HG02943 (cell line): ENCODE measurements around the gene CBX7.
"Not testable (repeated sequence)": the region's sequence is repeated elsewhere in the genome, so short reads cannot be mapped to it uniquely, and the experiment has no call there.

Experiments used
- ATAC-seq: cut with Tn5 transposase; IDR thresholded peaks from one replicate; pipeline ENCODE4 v1.9.1; 2021; ENCODE audit warnings: mild to moderate bottlenecking, low read depth, moderate library complexity; ENCODE audit not compliant: unreplicated experiment

The CBX7 gene

GRCh38 chr22:39174498-39175352 lies 22.2 kb upstream of the CBX7 start:
- no peak for ATAC-seq

DNA sequence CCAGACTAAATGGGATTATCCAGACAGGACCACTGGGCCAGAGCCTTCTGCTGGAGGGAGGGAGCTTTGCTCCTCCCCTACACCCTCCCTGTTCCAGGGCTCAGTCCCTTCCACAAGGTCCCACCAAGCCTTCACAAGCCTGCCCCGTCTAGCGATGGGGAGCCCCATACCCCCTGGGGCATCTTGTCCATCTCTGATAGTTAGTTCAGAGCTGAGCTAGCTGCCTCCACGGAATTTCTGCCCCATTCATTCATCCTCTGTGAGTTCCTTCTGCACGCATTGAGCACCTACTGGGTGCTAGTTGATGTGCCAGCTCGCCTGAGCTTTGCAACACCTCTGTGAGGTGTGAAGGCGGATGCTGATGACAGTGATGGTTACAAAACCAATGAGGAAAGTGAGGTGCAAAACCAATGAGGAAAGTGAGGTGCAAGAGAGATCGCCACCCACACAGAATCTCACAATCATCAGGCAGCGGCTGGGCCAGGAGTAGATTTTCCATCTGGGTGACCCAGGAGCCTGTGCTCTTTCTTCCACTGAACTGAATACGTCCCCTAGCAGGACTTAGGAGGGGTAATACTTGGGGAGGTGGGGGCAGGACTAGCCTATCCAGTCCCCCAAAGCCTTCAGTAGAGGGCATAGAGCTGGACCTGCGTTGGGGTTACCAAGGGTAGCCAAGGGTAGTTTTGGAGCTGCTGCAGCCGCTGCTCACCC lies 21.5 kb upstream of the CBX7 start:
- ATAC-seq: no peak

DNA sequence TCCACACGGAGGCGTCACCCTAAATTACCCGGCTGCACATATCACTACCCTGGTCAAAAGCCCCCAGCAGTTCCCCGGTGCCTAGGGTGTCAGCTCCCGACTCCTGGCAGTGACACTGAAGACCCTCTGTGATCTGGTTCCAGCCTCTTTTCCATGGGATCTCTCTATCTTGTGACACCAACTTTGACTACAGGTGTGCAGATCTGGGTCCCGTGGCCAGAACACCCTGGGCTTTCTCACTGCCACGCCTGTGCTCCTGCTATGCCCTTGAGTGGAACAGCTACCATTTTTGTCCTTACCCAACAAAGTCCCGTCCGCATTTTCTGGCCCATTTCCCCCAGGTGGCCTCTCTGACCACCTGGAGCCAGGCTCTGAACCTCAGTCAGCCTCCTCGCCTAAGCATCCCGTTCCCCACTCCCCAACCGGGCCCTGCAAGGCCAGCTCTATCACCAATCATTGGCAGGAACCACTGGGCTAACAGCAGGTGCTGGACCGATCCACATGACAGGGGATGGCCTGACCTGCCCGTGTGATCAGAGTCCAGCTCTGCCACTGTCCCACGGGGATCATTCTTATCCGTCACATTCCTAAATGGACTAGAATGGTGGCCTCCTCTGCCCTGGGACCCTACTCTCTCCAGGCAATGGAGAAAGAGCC lies 20.7 kb upstream of the CBX7 start:
- ATAC-seq: no peak

DNA sequence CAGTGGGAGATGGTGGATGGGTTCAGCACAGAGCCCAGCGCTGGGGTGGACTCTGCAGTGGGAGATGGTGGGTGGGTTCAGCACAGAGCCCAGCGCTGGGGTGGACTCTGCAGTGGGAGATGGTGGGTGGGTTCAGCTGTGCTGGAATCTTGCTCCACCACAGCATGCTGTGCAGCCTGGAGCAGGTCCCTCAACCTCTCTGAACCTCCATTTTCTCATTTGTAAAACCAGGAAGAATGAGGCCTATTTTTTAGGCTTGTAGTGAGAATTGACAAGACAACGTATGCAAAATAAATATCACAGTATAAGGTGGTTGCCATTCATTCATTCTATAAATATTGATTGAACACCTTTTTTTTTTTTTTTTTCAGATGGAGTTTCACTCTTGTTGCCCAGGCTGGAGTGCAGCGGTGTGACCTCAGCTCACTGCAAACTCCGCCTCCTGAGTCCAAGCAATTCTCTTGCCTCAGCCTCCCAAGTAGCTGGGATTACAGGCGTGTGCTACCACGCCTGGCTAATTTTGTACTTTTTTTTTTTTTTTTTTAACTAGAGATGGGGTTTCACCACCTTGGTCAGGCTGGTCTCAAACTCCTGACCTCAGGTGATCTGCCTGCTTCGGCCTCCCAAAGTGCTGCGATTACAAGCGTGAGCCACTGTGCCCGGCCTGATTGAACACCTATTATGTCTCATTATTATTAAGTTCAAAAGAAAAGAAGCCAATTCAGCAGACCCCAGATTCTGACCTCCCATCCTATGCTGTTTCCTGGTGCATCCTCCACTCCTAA lies 20.0 kb upstream of the CBX7 start:
- ATAC-seq: not testable (repeated sequence)

DNA sequence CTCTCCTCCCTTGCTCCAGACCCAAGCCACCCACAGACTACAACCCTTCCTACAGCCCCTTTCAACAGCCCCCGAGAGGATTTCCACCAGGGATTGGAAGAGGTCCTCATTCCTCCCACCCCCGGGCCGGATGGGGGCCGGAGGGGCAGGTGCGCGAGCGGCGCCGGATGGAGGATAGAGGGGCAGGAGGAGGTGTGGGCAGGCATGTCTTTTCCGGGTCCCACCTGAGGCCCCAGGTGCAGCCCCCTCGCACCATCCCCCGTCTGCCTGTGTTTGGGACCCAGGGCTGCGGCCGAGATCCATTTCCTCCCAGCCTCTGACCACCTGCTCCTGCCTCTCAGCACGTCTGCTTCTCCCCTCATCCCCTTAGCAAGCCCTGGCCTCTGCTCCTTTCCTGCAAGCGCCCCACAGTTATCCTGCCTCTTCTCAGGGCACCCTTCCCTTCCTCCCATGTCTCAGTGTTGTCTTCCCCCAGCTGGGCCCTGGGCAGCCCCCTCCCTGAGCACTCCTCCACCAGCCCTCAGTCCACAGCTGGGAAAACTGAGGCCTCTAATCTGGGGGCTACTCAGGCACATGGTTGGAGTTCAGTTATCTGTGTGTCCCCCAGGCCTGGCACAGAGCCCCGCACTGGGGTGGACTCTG lies 19.3 kb upstream of the CBX7 start:
- no peak for ATAC-seq

GRCh38 chr22:39170825-39171622 lies 18.5 kb upstream of the CBX7 start:
- no peak for ATAC-seq

DNA sequence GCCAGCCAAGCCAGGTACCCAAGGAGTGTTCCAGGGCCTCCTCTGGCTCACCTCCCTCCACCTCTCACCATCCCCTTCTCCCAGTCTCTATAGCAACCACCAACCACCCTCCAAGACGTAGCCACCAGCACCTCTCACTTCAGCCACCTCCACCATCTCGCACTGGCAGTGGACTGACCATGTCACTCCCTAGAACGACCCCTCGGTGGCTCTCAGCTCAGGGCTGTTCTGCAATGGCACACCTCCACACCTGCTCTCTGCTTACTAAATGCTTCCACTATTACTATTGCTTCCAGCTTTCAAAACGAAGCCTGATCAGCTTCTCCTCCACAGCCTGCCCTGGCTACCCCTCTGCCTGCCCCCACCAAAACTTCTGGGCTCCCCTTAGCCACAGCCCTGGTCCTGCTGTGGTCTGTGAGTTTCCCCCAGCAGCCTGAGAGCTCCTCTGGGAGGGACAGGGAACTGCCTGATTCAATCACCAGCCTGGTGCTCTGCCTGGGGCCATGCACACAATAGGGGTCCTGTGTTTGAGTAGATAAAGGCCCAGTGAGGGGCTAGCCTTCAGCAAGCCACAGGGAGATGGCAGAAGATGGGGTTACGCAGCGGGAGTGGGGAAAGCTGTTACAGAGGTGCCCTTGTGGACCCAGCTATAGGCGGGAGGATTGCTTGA lies 17.5 kb upstream of the CBX7 start:
- no peak for ATAC-seq

DNA sequence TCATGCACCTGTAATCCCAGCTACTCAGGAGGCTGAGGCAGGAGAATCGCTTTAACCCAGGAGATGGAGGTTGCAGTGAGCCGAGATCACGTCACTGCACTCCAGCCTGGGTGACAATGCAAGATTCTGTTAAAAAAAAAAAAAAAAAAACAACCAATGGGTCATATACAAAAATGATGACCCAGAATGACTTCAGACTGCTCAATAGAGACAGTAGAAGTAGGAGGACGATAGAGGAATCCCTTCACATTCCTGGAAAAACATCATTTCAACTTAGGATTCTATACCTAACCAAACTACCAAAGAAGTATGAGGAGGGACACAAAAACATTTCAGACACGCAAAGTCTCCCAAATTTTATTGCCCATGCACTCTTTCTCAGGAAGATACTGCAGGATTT lies 14.1 kb upstream of the CBX7 start:
- no peak for ATAC-seq

DNA sequence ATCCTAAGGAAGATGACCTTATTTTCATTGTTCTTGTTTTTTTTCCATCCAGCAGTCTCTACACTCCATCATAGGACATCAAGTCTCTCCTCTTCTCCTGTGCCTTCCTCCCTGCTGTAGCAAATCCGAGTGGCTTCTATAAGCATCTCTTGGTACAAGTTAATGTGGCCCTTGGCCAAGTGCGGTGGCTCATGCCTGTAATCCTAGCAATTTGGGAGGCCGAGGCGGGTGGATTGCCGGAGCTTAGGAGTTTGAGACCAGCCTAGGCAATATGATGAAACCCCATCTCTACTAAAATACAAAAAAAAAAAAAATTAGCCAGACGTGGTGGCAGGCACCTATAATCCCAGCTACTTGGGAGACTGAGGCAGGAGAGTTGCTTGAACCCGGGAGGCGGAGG lies 3.6 kb upstream of the CBX7 start:
- not testable (repeated sequence) for ATAC-seq

DNA sequence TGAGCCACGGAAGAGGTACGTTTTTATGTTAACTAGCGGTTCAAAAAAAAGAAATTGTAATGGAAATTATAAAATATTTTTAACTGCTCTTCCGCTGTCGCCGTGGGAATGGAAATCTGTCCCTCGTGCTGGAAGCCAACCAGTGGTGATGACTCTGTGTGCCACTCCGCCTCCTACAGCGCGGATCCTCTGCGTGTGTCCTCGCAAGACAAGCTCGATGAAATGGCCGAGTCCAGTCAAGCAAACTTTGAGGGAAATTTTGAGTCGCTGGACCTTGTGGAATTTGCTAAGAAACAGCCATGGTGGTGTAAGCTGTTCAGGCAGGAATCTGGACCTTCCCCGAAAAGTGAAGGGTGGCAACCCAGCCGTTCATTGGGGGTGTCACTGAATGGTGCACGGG lies 2.9 kb upstream of the CBX7 start:
- no peak for ATAC-seq

DNA sequence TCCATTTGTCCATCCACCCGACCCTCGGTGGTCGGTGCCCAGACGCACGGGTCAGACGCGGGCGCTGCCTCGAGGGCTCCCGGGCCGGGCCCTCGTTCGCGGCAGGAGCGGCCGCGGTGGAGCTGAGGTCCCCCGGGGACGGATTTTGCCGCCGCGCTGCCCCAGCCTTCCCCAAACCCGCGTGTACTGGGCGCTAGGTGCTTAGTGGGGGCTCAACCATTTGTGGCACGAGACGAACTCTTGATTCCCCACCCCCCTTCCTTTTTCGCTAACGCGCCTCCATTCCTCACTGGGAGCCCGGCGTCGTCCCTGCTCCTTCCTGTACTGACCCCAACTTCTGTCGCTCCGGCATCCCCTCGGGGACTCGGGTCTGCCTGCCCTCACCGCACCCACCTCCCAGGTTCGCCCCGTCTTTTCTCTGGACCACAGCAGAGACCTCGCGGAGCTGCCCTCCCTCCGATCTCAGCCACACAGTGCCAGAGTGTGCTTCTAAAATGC lies 789 bp upstream of the CBX7 start:
- ATAC-seq: no peak

- ATAC-seq: no peak
Measured at GRCh38 chr22:39152024-39152510, 413 bp downstream of the CBX7 start.

GRCh38 chr22:39151329-39151975 lies 1.0 kb downstream of the CBX7 start:
- no peak for ATAC-seq

DNA sequence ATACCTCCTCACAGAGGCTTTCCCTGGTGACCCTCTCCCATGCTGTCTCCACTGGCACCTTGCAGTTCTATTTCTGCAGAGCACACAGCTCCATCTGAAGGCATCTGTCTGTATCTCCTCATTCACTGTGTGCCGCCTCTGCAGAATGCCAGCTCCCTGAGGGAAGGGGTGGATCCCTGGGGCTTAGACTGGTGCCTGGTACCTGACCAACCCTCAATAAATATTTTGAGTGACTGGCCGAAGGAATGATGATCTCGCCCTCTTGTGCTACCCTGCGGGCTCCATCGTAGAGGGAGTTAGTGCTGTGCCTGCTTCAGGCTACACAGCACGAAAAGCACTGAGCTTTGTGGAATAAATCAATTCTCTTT lies 1.6 kb downstream of the CBX7 start:
- ATAC-seq: no peak

DNA sequence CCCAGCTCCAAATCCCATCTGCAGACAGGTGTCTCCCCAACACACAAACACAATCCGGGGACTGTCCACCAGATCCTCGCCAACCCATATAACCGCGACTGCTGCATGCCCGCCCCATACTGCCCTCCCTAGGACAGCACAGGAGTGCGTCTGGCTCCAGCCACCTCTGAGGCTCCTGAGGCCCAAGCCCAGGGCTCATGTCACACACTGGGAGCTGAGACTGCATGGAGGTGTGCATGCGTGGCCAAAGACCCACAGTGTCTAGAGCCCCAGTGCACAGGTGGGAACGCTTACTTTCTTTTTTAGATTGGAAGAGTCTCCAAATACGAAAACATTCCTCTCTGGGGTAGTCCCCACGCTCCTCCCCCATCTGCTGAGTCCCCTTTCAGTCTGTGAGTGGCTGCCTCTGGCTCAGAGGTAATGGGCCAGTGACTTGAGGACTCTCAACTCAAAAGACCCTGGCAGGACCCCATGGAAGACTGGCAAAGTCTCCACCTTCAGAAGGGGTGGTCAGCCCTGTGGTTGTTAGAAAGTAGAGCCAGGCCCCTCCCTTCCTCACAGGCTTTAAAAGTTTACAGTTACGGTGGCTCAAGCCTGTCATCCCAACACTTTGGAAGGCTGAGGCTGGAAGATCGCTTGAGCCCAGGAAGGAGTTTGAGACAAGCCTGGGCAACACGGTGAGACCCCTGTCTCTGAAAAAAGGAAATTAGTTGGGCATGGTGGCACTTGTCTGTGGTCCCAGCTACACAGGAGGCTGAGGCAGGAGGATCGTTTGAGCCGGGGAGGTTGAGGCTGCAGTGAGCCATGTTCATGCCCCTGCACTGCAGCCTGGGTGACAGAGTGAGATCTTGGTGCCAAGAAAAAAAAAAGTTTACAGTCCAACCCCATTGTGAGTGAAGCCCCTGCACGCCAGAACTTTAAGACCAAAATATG lies 2.3 kb downstream of the CBX7 start:
- ATAC-seq: no peak

DNA sequence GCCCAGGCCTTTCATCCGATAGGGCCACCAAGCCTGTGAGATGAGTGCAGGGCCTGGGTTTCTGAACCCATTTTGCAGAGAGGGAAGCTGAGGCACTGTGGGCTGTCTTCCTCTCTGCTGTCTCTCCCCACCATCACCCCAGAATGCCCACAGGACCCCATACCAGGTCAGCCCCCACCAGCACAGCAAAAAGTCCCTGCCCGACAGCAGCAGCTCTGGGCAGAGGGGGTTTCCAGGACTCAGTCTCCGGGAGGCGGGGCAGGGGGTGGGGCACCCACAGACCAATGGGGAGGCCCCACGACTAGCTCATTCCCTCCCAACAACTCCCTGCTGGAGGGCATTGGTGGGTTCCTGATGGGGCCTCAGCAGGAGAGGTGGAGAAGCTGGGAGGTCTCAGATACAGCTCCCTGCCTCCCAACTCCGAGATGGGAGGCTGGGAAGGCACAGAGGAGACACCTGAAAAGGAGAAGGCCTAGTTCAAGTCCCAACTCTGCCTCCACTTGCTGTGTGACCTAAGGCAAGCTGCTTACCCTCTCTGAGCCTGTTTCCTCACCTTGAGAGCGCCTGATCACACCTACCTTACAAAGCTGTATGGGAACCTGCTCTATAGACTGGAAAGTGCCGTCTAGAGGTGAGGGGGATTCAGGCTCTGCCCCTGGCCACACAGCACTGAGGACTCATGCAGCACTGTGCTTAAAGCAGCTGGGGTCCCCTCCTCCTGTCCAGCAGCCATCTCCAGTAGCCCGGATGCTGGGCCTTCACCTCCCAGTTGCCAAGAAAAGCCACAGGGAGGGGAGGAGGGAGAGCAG lies 3.5 kb downstream of the CBX7 start:
- no peak for ATAC-seq
